GM21447 (cell line): Measurements from ENCODE around the gene TMBIM6.

ENCODE experiments used
- ATAC-seq: cut with Tn5 transposase; IDR thresholded peaks from one replicate; pipeline ENCODE4 v1.9.1; 2021; ENCODE audit not compliant: unreplicated experiment

The TMBIM6 gene

GRCh38 chr12:49795654-49796105 is 54.3 kb downstream of the TMBIM6 start:
- ATAC-seq, result no peak

- ATAC-seq, result no peak
Measured at GRCh38 chr12:49796155-49796554, 54.8 kb downstream of the TMBIM6 start.

GRCh38 chr12:49796606-49797448 is 55.5 kb downstream of the TMBIM6 start:
- ATAC-seq, result no peak

- no peak for ATAC-seq
Measured at GRCh38 chr12:49797449-49797776, 56.1 kb downstream of the TMBIM6 start.

- no peak for ATAC-seq
Measured at GRCh38 chr12:49798248-49798647, 56.9 kb downstream of the TMBIM6 start.

DNA sequence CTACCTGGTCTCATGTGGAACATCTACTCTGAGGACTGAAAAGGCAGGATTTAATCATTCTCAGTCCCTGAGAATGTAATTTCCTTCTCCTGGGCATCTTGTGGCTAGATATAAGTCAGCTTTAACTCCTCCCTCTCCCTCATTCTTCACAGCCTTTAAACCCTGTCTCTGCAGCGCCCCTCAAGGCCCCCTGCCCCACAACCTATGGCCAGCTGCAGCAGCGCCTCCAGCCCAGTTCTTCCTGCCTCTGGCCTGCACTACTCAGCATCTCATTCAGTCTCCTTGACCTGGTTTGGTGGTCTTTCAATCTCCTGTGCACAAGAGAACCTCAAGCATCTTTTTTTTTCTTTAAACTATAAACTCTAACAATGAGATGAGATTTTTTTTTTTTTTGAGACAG is 57.6 kb downstream of the TMBIM6 start:
- no peak for ATAC-seq

- no peak for ATAC-seq
Measured at GRCh38 chr12:49800421-49801140, 59.2 kb downstream of the TMBIM6 start.

DNA sequence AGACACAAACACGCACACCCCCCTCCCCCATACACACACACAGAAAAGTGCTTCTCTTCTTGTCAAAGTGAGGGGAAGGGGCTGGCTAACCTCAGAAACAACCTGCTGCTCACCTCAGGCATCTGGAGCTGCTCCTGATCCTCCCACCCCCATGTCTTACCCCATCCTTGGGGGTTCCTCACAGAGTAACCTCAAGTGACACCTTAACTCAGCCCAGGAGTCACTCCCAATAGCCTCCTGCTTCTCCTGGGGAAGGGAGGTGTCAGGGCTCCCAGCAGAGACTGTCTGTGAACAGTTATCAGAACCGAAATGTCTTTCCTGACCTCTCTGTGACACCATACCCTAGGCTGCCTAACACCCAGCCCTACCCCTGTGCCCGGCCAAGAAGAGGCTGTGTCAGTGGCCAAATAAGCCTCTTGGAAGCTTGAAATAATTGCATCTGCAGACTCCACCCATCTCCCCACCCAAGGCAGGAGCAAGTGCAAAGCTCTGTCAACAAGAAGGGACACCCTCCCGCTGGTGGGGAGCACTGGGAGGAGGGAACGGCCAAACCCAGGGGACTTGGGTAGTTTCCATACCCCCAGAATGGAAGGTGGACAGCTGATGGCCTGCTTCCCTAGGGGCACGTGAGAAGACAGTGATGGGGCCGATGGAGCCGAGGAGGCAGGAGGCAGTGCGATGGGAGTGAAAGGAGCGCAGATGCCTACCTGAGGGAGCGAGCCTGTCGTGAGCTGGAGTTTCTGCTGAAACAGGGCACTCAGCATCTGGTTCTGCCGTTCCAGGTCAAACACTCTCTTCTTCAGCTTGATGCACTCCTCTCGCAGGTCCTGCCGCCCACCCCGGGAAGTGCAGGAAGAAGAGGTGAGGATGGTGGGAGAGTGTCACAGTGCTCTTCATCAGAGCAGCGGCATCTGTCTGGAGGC is 60.0 kb downstream of the TMBIM6 start:
- ATAC-seq, result no peak

GRCh38 chr12:49803693-49804450 is 62.5 kb downstream of the TMBIM6 start:
- ATAC-seq, result no peak

GRCh38 chr12:49804821-49805220 is 63.5 kb downstream of the TMBIM6 start:
- ATAC-seq, result no peak

- ATAC-seq, result no peak
Measured at GRCh38 chr12:49805409-49805808, 64.1 kb downstream of the TMBIM6 start.

DNA sequence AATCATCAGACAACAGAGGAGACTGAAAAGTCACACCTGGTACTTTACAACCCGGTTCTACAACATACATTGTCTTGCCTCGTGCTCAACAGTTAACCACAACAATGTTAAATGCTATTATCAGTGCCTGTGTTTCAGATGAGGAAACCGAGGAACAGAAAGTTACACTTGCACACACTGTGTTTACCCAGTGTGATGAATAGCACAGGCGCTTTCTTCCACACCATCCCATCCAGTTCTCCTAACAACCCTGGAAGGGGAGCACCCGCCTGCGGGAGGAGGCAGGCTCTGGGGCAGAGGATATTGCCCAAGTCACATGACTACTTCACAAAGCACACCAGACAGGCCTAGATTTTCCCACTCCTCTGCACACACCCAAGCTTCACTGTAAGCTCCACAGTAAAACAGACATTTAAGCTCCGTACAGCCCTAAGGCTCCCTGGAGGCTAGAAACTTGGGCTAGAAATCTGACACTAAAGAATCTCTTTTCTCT is 65.0 kb downstream of the TMBIM6 start:
- ATAC-seq, result no peak

GRCh38 chr12:49806877-49807276 is 65.5 kb downstream of the TMBIM6 start:
- no peak for ATAC-seq

DNA sequence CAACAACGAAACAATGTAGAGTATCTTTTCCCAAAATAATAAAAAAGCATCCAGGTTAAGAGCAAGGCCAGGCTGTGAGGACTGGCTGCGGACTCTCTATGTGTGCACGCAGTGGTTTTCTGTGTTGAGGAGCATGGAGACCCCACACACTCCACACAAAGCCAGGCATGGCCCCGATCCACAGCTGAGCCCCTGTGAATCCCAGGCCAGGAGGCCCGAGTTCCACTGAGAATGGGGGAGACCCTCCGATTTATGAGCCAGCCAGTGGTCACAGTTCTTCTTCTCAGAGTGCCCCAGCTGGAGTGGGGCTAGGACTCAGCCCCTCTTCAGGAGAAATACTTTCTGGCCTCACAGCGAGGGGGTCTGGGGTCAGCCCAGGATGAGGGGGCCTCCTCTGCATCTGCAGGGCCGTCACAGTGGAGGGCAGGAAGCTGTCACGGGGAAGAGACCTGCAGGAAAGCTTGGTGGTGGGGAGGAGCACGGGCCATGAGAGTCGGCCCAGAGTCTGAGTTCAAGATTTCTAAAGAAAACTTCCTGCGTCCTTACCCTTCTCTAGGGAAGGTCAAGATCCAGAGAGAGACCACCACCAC is 66.7 kb downstream of the TMBIM6 start:
- ATAC-seq, result no peak

- ATAC-seq, result no peak
Measured at GRCh38 chr12:49808686-49809380, 67.5 kb downstream of the TMBIM6 start.

DNA sequence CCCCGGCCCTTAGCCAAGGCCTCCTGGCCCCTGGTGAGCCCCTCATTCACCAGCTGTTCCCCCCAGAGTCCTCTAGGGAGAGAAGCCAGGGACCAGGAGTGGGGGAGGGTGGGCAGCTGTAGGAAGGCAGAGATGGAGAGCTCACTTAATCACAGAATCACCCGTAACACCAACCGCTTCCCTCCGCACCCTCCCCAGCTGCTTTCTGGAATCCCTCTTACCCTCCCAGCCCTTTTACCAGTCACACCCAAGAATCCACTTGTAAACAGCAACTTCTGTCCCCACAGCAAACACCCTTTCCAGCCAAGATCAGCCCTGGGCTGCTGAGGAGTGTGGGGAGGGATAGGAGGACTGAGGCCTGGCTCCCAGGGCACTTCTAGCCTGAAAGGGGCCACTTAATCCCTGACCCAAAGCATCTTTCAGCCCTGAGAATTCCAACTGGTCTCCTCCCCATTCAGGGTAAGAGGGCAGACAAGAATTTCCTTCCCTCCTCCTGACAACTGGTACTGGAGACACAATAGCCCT is 68.1 kb downstream of the TMBIM6 start:
- no peak for ATAC-seq

GRCh38 chr12:49809906-49810389 is 68.6 kb downstream of the TMBIM6 start:
- no peak for ATAC-seq

GRCh38 chr12:49811136-49811535 is 69.8 kb downstream of the TMBIM6 start:
- ATAC-seq, result no peak

DNA sequence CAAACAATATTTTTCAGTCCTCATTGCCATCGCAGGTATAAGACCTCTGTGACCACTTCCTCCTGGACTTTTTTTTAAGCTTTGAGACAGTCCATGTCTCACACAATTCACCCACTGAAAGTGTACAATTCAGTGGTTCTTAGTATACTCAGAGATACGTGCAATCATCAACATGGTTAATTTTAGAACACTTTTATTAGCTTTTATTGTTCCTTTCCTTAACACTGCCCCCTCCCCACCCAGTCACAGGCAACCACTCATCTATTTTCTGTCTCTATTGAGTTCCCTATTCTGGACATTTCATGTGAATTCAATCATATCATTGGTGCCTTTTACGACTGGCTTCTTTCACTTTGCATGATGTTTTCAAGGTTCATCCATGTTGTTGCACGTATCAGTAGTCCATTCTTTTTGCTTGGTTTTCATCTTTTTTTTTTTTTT is 70.6 kb downstream of the TMBIM6 start:
- ATAC-seq, result no peak
